HT-29 (cell line): ENCODE data around the gene SAMHD1. TPM values are rescaled to one million over a fixed set of nuclear protein-coding genes. Genes with fewer than 3 reads are reported as not detected.
"Not testable (repeated sequence)": the region's sequence is repeated elsewhere in the genome, so short reads cannot be mapped to it uniquely, and the experiment has no call there.

Experiments
- DNase-seq: peaks from one replicate; pipeline ENCODE4 v3.0.0-alpha.2; 2015; ENCODE audit warnings: low spot score
- total RNA-seq: library from RNA; depleted of rRNA; stranded (reverse); fragments of >200 nt; shearing (Covaris generic); gene quantifications from 2 replicates; pipeline ENCODE4 v1.2.3, GENCODE V29; 2014; rRNA removed

Gene SAMHD1
- 17.0 and 20.3 TPM in 2 replicates for total RNA-seq

GRCh38 chr20:36951198-36951978 lies at the start of gene SAMHD1:
Gene SAMHD1, minus strand, starts transcription at chr20:36951708. Its CDS starts 65 bp downstream, at chr20:36951643.
- peak; percentile 100 for DNase-seq

GRCh38 chr20:37000171-37000570 lies 48.7 kb upstream of the SAMHD1 start:
- DNase-seq, result not testable (repeated sequence)

GRCh38 chr20:36998652-36999051 lies 47.1 kb upstream of the SAMHD1 start:
- DNase-seq, result no peak

- no peak for DNase-seq
Measured at GRCh38 chr20:36997121-36997520, 45.6 kb upstream of the SAMHD1 start.

- not testable (repeated sequence) for DNase-seq
Measured at GRCh38 chr20:36994221-36994620, 42.7 kb upstream of the SAMHD1 start.

- DNase-seq, result no peak
Measured at GRCh38 chr20:36992802-36993334, 41.4 kb upstream of the SAMHD1 start.

GRCh38 chr20:36991703-36992102 lies 40.2 kb upstream of the SAMHD1 start:
- no peak for DNase-seq

- DNase-seq, result no peak
Measured at GRCh38 chr20:36989797-36990196, 38.3 kb upstream of the SAMHD1 start.

- DNase-seq, result no peak
Measured at GRCh38 chr20:36988494-36988966, 37.0 kb upstream of the SAMHD1 start.

- no peak for DNase-seq
Measured at GRCh38 chr20:36984257-36984638, 32.7 kb upstream of the SAMHD1 start.

GRCh38 chr20:36975099-36975818 lies 23.8 kb upstream of the SAMHD1 start:
- no peak for DNase-seq

- DNase-seq, result no peak
Measured at GRCh38 chr20:36974660-36975059, 23.2 kb upstream of the SAMHD1 start.

- no peak for DNase-seq
Measured at GRCh38 chr20:36971103-36971502, 19.6 kb upstream of the SAMHD1 start.

GRCh38 chr20:36969478-36970186 lies 18.1 kb upstream of the SAMHD1 start:
- DNase-seq, result no peak

GRCh38 chr20:36969051-36969450 lies 17.5 kb upstream of the SAMHD1 start:
- no peak for DNase-seq

- no peak for DNase-seq
Measured at GRCh38 chr20:36967636-36968035, 16.1 kb upstream of the SAMHD1 start.

- DNase-seq, result not testable (repeated sequence)
Measured at GRCh38 chr20:36966965-36967364, 15.5 kb upstream of the SAMHD1 start.

- DNase-seq, result not testable (repeated sequence)
Measured at GRCh38 chr20:36962354-36962941, 10.9 kb upstream of the SAMHD1 start.

- DNase-seq, result no peak
Measured at GRCh38 chr20:36959242-36959641, 7.7 kb upstream of the SAMHD1 start.

- no peak for DNase-seq
Measured at GRCh38 chr20:36957875-36958667, 6.6 kb upstream of the SAMHD1 start.

GRCh38 chr20:36956674-36957073 lies 5.2 kb upstream of the SAMHD1 start:
- no peak for DNase-seq
